ENCODE data around the gene CLCN1.

GRCh38 chr7:143382791-143383641 lies 67.1 kb downstream of the CLCN1 start:
- TF ChIP-seq CTCF (IDR thresholded peaks at IDR 0.05; ENCODE audit: low read length) (no peak), EZH2 (IDR thresholded peaks at IDR 0.05; ENCODE audit: borderline replicate concordance, low read length) (no peak)
